Heart left ventricle (tissue), 13 donors: Measurements from ENCODE around the gene HYOU1.

Experiments
- CTCF ChIP-seq, 12 donors: fragments of 200-600 bp; sonication (generic) in 4 of 12; IDR thresholded peaks; one replicate each; pipeline versions ENCODE4 v1.5.0 to v1.8.0; 2018 to 2022; ENCODE audit warnings: antibody characterized with exemption in 12 of 12, mild to moderate bottlenecking in 5 of 12
- POLR2A ChIP-seq, 2 donors: fragments of 450-650 bp; IDR thresholded peaks; one replicate each; pipeline ENCODE4 v1.6.1; 2017; ENCODE audit warnings: antibody characterized with exemption in 2 of 2, mild to moderate bottlenecking in 2 of 2, moderate library complexity in 2 of 2
- donor health status: ischemic (EF 13 %, LVEDD 7.1; RV severe dilation, severe dysfunction).
- donor health status: DM: no; HTN: yes; CAD: no.
- donor health status: DM: no; HTN: no; CAD: no.
- donor health status: ischemic (EF 25% LVEDD 6.9; RV normal size, moderate dysfunction).
- donor health status: ischemic (EF 25% LVEDD 5.7; RV mildly dilated, moderate dysfunction).
- donor health status: ischemic (EF 35%, LVEDD 5.7; RV mildly dilated, moderate dysfunction).
- donor health status: nonischemic (EF 11% LVEDD 7.7; RV severe dilation, severe dysfunction).
- donor health status: DM: yes; HTN: yes; CAD: no.
- donor health status: PGD.
- donor health status: ischemic (EF 29% LVEDD 5.4; RV normal size, mild dysfunction).
- donor health status: nonischemic (EF 23%, LVEDD 6.1; RV moderate dilation, normal function).

GRCh38 chr11:119054418-119054817, 2.6 kb downstream of the HYOU1 start:
- no peak for TF ChIP-seq CTCF (IDR thresholded peaks at IDR 0.05)
- TF ChIP-seq POLR2A (IDR thresholded peaks at IDR 0.05), result no peak
